ENCODE data around the gene EXOC3L4. TPM values are rescaled to one million over a fixed set of nuclear protein-coding genes. Genes with fewer than 3 reads are reported as not detected.

Gene EXOC3L4
- total RNA-seq, 2 donors from 2014 or later = 0.66 to 1.8 TPM

DNA sequence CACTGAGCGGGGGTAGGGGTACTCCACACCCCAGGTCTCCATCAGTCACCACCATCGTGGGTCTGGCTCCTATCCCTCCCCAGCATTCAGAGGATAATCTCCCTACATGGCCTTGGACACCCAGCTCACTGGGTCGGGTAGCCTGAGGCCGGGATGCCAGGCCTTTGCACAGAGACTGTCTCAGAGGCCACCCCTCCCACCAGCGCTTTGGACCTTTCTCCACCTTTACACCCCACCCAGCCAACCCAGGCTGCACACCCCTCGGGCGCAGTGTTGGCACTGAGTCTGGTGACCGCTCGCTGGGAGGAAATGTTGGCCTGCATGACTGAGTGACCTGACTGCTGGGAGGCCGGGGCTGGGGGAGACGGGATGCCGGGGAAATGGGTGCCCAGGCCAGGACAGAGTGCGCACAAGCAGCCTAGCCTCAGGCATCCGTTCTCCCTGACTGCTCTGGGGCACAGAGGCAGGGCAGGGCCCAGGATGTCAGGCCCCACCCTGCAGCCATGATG lies 21.1 kb upstream of the EXOC3L4 start:
- WGBS, 2 donors = 55 to 69% methylated on average over 9 to 14 of the region's 14 CpGs

GRCh38 chr14:103073876-103074728 lies 20.4 kb upstream of the EXOC3L4 start:
- intact Hi-C loops (cut with DNase I) = loop anchor here (10.0 kb wide), 1 partner anchor 221 kb away; no protein-coding TSS in a partner anchor

More for the DNA sequence above, 21.1 kb upstream of the EXOC3L4 start:
- Histone ChIP-seq H3K36me3 (replicated peaks in 1 of 2; ENCODE audit: insufficient read depth in 1 of 2, low read depth in 2 of 2) (no peaks in the 10 kb centered on the region), H3K9me3 (no peaks in the 10 kb centered on the region), H3K4me1 (peaks cover 36% of the 10 kb centered on the region), H3K4me3 (no peak overlapping the region), H3K27ac (peak overlapping the region in 3 of 4 donors; percentile 30 to 70 (median 64)), H3K27me3 (no peaks in the 10 kb centered on the region)
- peak; percentile 7 for ATAC-seq
- intact Hi-C loops (cut with DNase I) = loop anchor here (10.0 kb wide), 1 partner anchor 221 kb away; no protein-coding TSS in a partner anchor
- TF ChIP-seq POLR2A (IDR thresholded peaks at IDR 0.05) = peak in 1 of 3 donors; percentile 1
- no peak for TF ChIP-seq CTCF (IDR thresholded peaks at IDR 0.05)
- peak in 1 of 4 donors; percentile 54 for DNase-seq

DNA sequence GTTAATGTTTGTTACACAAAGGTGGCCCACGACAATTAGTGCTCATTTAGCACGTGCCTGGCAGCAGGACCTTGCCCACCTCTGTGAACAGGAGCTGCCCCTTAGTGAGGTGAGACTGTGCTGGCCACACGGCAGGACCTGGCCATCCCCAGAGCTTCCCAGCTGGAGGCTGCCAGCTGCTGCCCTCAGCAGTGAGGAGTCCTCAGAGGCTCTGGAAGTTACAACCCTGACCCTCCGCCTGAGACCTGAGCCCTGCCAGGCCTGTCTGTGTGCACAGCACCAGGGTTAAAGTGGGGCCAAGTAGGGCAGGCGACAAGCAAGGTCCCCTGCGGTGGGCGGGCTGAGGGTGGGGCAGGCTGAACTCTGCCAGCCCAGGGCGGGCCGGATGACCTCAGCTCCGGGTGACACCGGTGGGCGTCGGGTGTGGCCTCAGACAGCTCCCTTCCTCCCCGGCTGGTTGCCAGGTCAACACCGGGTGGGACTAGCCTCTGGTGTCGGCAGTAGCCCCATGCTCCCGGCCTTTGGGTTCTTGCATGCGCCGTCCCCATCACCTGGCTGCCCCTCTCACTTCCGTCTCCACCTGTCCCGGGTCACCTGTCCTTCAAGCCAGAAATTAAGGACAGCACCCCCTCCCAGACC lies 19.7 kb upstream of the EXOC3L4 start:
- no peaks in the 10 kb centered on the region for H3K27me3 ChIP-seq
- H3K4me3 ChIP-seq = no peak overlapping the region
- intact Hi-C loops (cut with DNase I) = loop anchor here (10.0 kb wide), 1 partner anchor 220 kb away; no protein-coding TSS in a partner anchor
- H3K27ac ChIP-seq = peak overlapping the region in 3 of 4 donors; percentile 40 to 70 (median 64)
- 10 to 17% methylated on average over 7 to 21 of the region's 21 CpGs for WGBS, 2 donors
- peak; percentile 45 to 64 (median 58) for DNase-seq
- peaks cover 36% of the 10 kb centered on the region for H3K4me1 ChIP-seq
- no peaks in the 10 kb centered on the region for H3K9me3 ChIP-seq
- no peaks in the 10 kb centered on the region for H3K36me3 ChIP-seq (replicated peaks in 1 of 2; ENCODE audit: insufficient read depth in 1 of 2, low read depth in 2 of 2)
- TF ChIP-seq POLR2A (IDR thresholded peaks at IDR 0.05) (no peak), CTCF (IDR thresholded peaks at IDR 0.05) (no peak)
- ATAC-seq = peak; percentile 25

More at GRCh38 chr14:103073876-103074728, 20.4 kb upstream of the EXOC3L4 start:
- H3K27ac ChIP-seq = peak overlapping the region in 3 of 4 donors; percentile 30 to 70 (median 64)
- H3K36me3 ChIP-seq (replicated peaks in 1 of 2; ENCODE audit: insufficient read depth in 1 of 2, low read depth in 2 of 2) = no peaks in the 10 kb centered on the region
- no peak overlapping the region for H3K4me3 ChIP-seq
- DNase-seq (no peak), ATAC-seq (no peak)
- TF ChIP-seq CTCF (IDR thresholded peaks at IDR 0.05) = no peak
- TF ChIP-seq POLR2A (IDR thresholded peaks at IDR 0.05) = no peak
- 74 to 82% methylated on average over 12 to 21 of the region's 21 CpGs for WGBS, 2 donors
- H3K27me3 ChIP-seq = no peaks in the 10 kb centered on the region
- H3K9me3 ChIP-seq = no peaks in the 10 kb centered on the region
- peaks cover 36% of the 10 kb centered on the region for H3K4me1 ChIP-seq

DNA sequence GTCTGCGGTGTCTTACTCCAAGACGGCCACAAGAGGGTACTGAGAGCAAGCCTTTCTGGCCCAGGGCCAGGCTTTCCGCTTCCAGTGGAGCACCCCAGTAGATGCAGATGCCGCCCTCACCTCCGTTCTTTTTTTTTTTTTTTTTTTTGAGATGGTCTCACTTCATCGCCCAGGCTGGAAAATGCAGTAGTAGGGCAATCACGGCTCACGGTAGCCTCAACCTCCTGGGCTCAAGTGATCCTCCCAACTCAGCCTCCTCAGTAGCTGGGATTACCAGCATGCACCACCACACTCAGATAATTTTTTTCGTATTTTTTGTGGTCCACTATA lies 16.1 kb upstream of the EXOC3L4 start:
- WGBS, 2 donors = 9 to 14% methylated on average over 9 of the region's 9 CpGs

More for the DNA sequence above, 16.1 kb upstream of the EXOC3L4 start:
- Histone ChIP-seq H3K27ac (no peak overlapping the region), H3K27me3 (no peaks in the 10 kb centered on the region), H3K4me1 (peaks cover 26% of the 10 kb centered on the region), H3K4me3 (no peak overlapping the region), H3K9me3 (no peaks in the 10 kb centered on the region), H3K36me3 (replicated peaks in 1 of 2; ENCODE audit: insufficient read depth in 1 of 2, low read depth in 2 of 2) (no peaks in the 10 kb centered on the region)
- TF ChIP-seq CTCF (IDR thresholded peaks at IDR 0.05) (peak; percentile 56 to 90 (median 77)), POLR2A (IDR thresholded peaks at IDR 0.05) (no peak)
- ATAC-seq (peak; percentile 39), DNase-seq (peak; percentile 79 to 88 (median 84))
- intact Hi-C loops (cut with DNase I) = loop anchor here (10.0 kb wide), 1 partner anchor 216 kb away; no protein-coding TSS in a partner anchor

Measured in body of pancreas (tissue), 4 donors.